ENCODE results near the gene KRT26.

DNA sequence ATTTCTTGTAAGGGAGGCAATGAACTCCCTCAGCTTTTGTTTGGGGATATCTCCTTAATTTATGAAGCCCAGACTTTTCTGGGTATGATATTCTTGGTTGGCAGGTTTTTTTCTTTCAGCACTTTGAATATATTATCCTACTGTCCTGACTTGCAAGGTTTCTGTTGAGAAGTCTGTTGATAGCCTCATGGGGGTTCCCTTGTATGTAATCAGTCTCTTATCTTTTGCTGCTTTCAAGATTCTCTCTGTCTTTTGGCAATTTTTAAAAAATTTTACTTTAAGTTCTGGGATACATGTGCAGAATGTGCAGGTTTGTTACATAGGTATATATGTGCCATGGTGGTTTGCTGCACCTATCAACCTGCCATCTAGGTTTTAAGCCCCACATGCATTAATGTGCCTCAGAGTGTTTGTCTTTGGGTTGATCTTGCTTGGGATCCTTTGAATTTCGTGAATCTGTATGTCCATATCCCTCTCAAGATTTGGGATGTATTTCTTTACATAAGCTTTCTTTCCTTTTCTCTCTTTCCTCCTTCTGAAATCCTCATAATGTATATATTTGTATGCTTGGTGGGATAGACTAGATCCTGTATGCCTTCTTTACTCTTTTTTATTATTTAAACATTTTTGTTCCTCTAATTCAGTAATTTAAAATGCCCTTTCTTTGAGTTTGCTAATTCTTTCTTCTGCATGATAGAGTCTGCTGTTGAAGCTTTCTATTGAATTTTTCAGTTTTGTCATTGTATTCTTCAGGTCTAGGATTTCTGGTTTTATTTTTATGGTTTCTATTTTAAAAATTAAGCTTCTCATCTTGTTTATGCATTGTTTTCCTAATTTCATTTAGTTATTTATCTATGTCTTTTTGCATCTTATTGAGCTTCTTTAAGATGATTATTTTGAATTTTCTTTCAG is 11.6 kb downstream of the KRT26 start:
- TF ChIP-seq POLR2A (IDR thresholded peaks at IDR 0.05) = no peak
- TF ChIP-seq, protein P1, sequence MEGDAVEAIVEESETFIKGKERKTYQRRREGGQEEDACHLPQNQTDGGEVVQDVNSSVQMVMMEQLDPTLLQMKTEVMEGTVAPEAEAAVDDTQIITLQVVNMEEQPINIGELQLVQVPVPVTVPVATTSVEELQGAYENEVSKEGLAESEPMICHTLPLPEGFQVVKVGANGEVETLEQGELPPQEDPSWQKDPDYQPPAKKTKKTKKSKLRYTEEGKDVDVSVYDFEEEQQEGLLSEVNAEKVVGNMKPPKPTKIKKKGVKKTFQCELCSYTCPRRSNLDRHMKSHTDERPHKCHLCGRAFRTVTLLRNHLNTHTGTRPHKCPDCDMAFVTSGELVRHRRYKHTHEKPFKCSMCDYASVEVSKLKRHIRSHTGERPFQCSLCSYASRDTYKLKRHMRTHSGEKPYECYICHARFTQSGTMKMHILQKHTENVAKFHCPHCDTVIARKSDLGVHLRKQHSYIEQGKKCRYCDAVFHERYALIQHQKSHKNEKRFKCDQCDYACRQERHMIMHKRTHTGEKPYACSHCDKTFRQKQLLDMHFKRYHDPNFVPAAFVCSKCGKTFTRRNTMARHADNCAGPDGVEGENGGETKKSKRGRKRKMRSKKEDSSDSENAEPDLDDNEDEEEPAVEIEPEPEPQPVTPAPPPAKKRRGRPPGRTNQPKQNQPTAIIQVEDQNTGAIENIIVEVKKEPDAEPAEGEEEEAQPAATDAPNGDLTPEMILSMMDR (IDR thresholded peaks at IDR 0.05 in 4 of 5, conservative IDR thresholded peaks at IDR 0.05 in 1 of 5) = no peak
